ENCODE measurements around the gene DIP2A.
"Not testable (repeated sequence)": the region's sequence is repeated elsewhere in the genome, so short reads cannot be mapped to it uniquely, and the experiment has no call there.

The DIP2A gene

DNA sequence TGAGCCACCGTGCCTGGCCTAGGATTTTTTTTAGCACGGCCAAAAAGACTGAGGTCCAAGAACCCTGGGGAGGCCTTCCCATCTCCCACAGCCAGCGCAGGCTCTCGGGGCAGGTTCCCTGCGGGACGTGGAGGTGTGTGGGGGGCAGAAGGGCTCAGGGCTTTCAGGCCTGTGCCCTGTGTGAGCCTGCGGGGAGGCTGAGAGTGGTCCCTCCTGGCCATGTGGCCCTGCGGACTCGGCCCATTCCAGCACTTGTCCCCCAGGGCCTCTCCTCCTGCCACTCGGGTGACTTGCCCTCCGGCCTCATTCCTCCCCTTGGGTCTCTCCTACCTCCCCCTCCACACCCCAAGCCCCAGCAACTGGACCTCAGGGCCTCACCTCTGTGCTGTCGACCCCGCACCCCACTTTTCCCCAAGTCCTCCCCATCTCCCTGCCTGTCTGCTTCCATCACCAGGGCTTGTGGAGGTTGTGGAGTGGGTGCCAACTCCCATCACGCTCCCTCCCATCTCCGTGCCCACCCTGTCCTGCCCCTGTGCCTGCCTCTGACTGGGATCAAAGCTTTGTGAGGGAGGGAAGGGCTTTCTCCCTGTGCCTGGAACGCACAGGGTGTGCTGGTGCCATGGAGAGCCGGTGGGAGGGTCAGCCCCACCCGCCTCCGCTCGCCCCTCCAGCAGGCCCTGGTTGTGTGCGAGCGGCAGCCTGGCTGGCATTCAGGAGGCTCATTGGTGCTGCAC is 32.2 kb upstream of the DIP2A start:
- DNase-seq (ENCODE audit: low read depth, low spot score), result no peak

DNA sequence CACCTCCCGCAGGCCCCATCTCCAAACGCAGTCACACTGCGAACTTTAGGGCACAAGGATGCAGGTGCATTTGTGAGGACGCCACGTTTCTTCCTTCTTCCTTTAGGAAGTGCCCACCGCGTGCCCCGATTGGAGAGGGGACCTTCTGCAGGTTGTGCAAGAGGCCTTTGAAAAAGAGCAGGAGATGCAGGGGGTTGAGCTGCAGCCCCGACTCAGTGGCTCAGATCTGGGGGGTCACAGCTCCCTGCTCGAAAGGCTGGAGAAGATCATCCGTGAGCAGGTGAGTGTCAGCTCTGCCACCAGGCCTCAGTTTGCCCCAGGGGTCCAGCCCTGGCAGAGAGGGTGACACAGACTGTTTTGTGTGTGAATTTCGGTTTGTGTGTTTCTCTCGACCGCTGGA is 31.2 kb upstream of the DIP2A start:
- DNase-seq (ENCODE audit: low read depth, low spot score), result no peak

DNA sequence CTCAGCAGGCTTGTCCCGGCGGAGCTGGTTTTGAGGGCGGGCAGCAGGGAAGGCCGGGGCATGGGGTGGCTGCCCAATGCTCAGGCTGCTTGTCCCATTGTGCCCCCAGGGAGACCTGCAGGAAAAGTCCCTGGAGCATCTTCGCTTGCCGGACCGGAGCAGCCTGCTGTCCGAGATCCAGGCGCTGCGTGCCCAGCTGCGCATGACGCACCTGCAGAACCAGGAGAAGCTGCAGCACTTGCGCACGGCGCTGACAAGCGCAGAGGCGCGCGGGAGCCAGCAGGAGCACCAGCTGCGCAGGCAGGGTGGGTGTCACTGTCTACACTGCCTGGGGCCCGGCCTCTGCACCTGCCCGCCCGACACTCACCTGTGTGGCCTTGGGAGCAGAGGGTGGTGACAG is 30.4 kb upstream of the DIP2A start:
- DNase-seq (ENCODE audit: low read depth, low spot score), result no peak

DNA sequence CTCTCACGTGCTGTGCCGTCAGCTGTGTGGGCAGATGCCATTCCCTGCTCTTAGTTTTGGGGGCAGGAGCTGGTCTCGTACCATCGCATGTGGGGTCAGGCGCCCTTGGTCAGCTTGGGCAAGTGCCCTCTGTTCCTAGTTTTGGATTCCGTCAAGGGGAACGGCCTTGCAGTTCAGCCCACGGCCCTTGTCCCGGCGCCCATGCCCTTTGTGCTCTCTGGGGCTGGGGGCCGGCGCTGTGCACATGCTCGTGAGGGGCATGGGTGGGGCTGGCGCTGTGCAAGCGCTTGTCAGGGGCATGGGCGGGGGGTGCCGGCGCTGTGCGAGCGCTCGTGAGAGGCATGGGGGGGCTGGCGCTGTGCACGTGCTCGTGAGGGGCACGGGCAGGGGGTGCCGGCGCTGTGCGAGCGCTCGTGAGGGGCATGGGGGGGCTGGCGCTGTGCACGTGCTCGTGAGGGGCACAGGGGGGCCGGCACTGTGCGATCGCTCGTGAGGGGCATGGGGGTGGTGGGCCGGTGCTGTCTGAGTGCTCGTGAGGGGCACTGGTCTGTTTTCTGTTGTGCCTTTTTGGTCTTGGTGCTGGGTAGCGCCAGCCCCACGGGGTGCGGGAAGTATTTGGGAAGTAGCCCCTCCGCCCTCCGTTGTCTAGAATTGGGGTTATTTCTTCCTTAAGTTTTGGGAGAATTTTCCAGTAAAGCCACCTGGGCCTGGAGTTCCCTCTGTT is 29.5 kb upstream of the DIP2A start:
- no peak for DNase-seq (ENCODE audit: low read depth, low spot score)

DNA sequence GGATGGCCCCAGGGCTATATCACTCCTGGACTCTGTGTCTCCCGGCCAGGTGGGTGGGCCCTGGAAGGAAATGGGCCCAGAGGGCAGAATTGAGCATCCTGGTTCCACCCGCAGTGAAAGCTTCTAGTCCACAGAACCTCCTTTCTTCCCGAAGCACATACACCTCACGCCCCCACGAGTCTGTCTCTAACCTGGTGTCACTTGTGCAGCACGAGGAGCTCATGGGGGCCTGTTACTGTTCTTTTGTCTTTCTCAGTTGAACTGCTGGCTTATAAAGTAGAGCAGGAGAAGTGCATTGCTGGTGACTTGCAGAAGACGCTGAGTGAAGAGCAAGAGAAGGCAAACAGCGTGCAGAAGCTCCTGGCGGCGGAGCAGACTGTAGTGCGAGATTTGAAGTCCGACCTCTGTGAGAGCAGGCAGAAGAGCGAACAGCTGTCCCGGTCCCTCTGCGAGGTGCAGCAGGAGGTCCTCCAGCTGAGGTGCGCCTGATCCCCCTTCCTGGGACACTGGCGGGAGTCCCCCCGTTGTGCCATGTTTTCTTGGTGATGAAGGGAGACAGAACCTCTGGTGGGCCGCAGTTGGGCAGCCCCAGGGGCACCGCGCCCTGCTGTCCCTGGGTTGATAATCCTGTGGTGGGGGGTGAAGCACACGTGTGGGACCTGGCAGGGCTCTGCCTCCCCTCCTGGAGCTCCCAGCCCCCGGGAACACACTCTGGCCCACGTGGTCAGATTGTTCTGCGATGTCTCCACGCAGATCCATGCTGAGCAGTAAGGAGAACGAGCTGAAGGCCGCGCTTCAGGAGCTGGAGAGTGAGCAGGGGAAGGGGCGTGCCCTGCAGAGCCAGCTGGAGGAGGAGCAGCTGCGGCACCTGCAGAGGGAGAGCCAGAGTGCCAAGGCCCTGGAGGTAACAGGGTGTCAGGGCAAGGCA is 28.7 kb upstream of the DIP2A start:
- DNase-seq (ENCODE audit: low read depth, low spot score), result no peak

GRCh38 chr21:46431448-46431847 is 27.2 kb upstream of the DIP2A start:
- no peak for DNase-seq (ENCODE audit: low read depth, low spot score)

- no peak for DNase-seq (ENCODE audit: low read depth, low spot score)
Measured at GRCh38 chr21:46431884-46432488, 26.7 kb upstream of the DIP2A start.

DNA sequence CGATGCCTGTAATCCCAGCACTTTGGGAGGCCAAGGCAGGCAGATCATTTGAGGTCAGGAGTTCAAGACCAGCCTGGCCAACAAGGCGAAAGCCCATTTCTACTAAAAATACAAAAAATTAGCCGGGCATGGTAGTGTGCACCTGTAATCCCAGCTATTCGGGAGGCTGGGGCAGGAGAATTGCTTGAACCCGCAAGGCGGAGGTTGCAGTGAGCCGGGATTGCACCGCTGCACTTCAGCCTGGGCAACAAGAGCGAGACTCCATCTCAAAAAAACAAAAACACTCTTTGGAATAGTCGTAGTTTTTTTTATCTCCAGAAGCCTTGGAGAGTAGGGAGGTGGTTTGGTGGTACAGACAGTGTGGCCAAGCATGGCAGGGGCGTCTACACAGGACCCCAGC is 25.6 kb upstream of the DIP2A start:
- DNase-seq (ENCODE audit: low read depth, low spot score), result not testable (repeated sequence)

DNA sequence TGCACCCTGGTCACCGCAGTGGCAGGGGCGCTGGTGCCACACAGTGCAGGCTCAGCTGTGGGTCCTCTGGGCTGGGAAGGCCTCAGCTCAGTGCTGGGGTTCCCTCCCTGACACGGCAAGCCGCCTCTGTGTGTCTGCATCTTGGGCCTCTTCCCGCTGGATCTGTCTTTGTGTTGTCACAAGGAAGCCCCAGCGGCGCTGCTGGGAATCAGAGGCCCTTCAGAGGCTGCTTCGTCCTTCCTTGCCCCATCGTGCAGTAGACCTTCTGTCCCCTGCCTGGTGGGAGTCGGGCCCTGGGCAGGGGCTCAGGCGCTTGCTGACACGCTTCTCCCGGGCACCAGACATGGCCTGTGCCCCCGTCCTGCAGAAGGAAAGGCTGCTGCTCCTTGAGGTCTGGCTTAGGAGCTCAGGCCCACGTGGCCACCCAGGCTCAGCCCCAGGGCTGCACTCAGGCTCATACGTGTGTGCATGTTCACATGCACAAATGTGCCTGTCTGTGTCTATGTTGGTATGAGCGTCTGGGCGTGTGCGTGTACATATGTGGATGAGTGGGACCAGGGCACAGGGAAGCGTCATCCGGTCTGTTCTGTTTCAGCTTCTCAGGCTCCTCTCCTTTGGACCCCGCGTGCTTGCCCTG is 24.3 kb upstream of the DIP2A start:
- DNase-seq (ENCODE audit: low read depth, low spot score), result no peak

DNA sequence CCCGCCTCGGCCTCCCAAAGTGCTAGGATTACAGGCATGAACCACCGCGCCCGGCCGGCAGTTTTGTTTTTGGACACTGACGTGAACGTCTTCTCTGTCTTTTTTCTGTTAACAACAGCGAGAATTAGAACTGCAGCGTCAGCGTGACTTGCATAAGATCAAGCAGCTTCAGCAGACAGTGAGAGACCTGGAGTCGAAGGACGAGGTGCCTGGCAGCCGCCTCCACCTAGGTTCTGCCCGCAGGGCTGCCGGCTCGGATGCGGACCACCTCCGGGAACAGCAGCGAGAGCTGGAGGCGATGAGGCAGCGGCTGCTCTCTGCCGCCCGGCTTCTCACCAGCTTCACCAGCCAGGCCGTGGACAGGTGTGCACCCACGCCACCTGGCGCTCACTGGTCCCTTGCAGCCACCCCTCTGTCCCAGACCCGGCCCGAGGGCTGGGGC is 22.9 kb upstream of the DIP2A start:
- no peak for DNase-seq (ENCODE audit: low read depth, low spot score)

DNA sequence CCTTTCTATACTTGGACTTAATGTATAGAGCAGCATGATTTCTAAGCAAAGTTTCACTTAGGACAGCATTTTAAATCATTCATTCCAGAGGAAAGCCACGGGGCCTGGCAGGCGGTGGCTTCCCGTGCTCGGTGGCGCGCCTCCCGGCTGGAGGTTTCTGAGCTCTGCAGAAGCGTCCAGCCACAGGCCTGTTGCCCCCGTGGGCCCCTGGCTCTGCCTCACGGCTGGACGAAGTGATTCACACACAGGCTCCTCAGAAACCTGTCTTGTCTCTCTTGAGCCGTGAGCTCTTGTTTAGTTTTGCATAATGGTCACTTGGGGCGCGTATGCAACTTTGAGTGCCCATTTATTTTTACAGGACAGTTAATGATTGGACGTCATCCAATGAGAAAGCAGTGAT is 22.1 kb upstream of the DIP2A start:
- DNase-seq (ENCODE audit: low read depth, low spot score), result no peak

GRCh38 chr21:46437096-46437498 is 21.6 kb upstream of the DIP2A start:
- DNase-seq (ENCODE audit: low read depth, low spot score), result no peak

DNA sequence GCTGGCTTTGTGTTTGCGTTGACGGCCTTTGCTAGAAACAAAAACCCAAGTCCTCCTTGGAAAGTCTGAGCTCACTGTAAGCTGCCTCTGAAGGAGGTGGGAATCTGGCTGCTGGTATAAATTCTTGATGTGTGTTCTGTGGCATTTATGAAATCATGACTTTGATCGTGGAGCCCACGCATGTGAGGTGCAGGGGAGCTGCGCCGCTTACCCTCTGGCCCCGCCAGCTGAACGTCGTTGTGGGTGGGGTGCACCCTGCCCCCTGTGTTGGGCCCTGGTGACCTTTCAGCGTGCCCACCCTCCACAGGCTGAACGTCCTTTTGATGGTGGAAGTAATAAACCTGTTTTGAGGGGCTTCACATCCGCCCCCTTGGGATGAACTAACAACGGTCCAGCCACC is 21.2 kb upstream of the DIP2A start:
- no peak for DNase-seq (ENCODE audit: low read depth, low spot score)

GRCh38 chr21:46438241-46438640 is 20.4 kb upstream of the DIP2A start:
- no peak for DNase-seq (ENCODE audit: low read depth, low spot score)

DNA sequence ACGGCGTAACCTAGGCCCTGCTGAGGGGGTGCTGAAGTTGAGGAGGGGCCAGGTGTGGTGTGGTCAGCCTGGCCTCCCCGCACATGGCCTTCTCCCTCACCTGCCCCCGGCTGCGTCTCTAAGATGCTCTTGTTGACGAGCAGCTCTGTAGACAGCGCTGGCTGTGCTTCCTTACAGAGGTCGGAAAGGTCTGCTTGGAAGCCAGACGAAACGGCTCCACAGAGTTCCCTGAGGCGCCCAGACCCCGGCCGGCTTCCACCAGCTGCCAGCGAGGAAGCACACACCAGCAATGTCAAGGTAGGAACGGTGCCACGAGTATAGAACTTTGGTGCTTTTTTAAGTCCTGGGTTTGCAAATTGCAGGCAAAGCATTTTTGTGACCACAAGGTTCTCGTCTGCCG is 18.8 kb upstream of the DIP2A start:
- DNase-seq (ENCODE audit: low read depth, low spot score), result no peak

GRCh38 chr21:46441331-46441730 is 17.4 kb upstream of the DIP2A start:
- DNase-seq (ENCODE audit: low read depth, low spot score), result no peak

DNA sequence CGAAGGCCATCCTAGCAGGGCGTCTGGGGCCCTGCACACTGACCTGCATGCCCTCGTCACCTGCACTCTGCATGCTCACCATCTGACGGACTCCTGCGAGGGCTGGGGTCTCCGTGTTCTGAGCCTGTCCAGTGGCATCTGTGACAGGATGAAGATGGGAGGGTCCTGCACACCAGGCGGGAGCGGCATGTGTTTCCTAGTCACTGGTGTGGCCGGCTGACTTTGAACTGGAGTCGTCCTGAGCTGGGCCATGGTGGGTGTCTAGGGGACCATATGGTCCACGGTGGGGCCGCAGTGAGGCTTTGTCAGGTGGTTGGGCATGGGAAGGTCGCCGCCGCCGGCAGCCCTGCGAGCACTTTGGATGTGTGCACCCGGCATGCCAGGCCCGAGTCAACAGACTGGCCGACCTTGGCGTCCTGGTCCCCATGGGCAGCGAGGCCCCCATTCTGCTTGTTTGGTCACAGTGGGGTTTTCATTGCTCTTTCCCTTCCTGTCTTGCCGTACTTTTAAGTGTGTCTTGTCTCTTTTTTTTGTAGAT is 16.7 kb upstream of the DIP2A start:
- DNase-seq (ENCODE audit: low read depth, low spot score), result no peak

DNA sequence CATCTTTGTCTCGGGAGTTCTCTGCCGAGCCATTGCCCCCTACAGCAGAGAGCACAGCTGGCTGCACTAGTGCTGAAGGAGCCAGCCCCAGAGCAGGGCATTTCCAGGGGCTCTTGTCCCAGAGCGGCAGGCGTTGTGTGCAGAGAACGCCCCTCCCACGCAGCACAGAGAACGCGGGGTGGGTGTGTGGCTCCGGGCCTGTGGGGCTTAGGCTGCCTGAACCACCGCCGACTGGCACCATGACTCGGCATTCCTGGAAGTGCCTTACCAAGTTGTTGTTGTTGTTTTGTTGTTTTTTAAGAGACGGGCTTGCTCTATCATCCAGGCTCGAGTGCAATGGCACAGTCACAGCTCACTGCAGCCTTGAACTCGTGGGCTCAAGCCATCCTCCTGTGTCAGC is 15.8 kb upstream of the DIP2A start:
- DNase-seq (ENCODE audit: low read depth, low spot score), result no peak

DNA sequence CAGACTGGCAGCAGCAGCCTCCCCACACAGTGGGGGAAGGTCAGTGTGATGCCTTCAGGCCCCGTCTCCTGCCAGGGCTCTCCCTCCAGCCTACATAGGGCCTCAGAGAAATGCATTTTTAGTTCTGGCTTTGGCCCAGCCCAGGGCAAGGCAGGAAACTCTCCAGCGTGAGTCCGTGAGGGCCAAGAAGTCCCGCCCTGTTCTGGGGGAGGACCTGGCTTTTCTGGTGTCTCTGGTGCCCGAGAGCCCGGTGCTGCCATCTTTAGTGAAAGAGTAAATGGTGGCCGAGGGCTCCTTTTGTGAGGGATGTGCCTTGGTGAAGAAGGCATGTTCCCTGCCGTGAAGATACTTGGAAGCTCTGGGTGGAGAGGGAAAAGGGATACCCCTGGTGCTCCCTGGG is 14.8 kb upstream of the DIP2A start:
- no peak for DNase-seq (ENCODE audit: low read depth, low spot score)

GRCh38 chr21:46448108-46448507 is 10.6 kb upstream of the DIP2A start:
- no peak for DNase-seq (ENCODE audit: low read depth, low spot score)

DNA sequence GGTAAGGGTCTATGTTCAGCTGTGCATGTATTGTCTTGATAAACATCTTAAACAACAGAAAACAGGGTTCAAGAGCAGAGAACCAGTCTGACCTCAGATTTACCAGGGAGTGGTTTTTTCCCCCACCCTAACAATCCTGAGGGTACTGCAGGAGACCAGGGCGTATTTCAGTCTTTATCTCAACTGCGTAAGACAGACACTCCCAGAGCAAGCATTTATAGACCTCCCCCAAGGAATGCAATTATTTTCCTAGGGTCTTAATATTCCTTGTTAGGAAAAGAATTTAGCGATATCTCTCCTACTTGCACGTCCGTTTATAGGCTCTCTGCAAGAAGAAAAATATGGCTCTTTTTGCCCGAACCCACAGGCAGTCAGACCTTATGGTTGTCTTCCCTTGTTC is 9.8 kb upstream of the DIP2A start:
- not testable (repeated sequence) for DNase-seq (ENCODE audit: low read depth, low spot score)
